H1 (cell line): ENCODE measurements around the gene MTX1. TPM values are rescaled to one million over a fixed set of nuclear protein-coding genes. Genes with fewer than 3 reads are reported as not detected.

Source experiments
- CTCF ChIA-PET: fragments of 300-600 bp; sonication (Branson Sonifier 250); formaldehyde crosslinking; loops from one replicate; lab custom pipeline; 2021; ENCODE audit not compliant: partially characterized antibody; lab: Charles Lee
- POLR2A ChIA-PET: fragments of 300-600 bp; sonication (Branson Sonifier 250); formaldehyde crosslinking; loops from one replicate; lab custom pipeline; 2021; ENCODE audit warnings: inconsistent platforms; ENCODE audit not compliant: partially characterized antibody; lab: Charles Lee
- DNase-seq, 2 experiments: peaks; one replicate each; pipeline versions ENCODE4 v3.0.0 to v3.0.0-alpha.2; 2010 to 2022; ENCODE audit warnings: low spot score in 2 of 2, low read depth in 1 of 2, mixed read lengths in 1 of 2
- FAIRE-seq: peaks from 2 replicates; lab custom pipeline; 2011; peaks lifted over from hg19 to GRCh38; lab: Jason Lieb, UNC
- H2AFZ ChIP-seq: 2 replicates; pipeline ENCODE4 v1.8.1; 2012; ENCODE audit warnings: low read length, inconsistent platforms
- H2AK5ac ChIP-seq: 2 replicates; pipeline ENCODE4 v1.6.1; 2013; ENCODE audit warnings: low read depth, low read length
- H2BK120ac ChIP-seq: replicated peaks from 2 replicates; pipeline ENCODE3; 2013; ENCODE audit warnings: low read depth, low read length, inconsistent platforms
- H2BK12ac ChIP-seq: 2 replicates; pipeline ENCODE4 v1.6.1; 2013; ENCODE audit warnings: low read depth, low read length
- H2BK15ac ChIP-seq: 2 replicates; pipeline ENCODE4 v1.6.1; 2013; ENCODE audit warnings: low read length
- H2BK20ac ChIP-seq: 2 replicates; pipeline ENCODE4 v1.6.1; 2013; ENCODE audit warnings: low read length
- H2BK5ac ChIP-seq: 2 replicates; pipeline ENCODE4 v1.6.1; 2013; ENCODE audit warnings: low read depth, low read length
- H3K14ac ChIP-seq: 2 replicates; pipeline ENCODE4 v1.6.1; 2013; ENCODE audit warnings: inconsistent platforms; ENCODE audit not compliant: insufficient read length
- H3K18ac ChIP-seq: 2 replicates; pipeline ENCODE4 v1.6.1; 2013; ENCODE audit warnings: low read length; ENCODE audit errors: extremely low read depth
- H3K23ac ChIP-seq: 2 replicates; pipeline ENCODE4 v1.6.1; 2013; ENCODE audit warnings: inconsistent platforms; ENCODE audit not compliant: insufficient read length
- H3K23me2 ChIP-seq: 2 replicates; pipeline ENCODE4 v1.6.1; 2013; ENCODE audit warnings: low read depth, low read length
- H3K27ac ChIP-seq: 2 replicates; pipeline ENCODE4 v1.6.1; 2011; ENCODE audit warnings: low read depth, low read length, inconsistent platforms
- H3K27me3 ChIP-seq, 4 experiments: replicated peaks in 1 of 4; 1 replicate in 1 of 4; 2 replicates in 3 of 4; pipeline versions ENCODE4 v1.6.1 to v1.8.1; 2011 to 2013; ENCODE audit warnings: low read length in 3 of 4, mild to moderate bottlenecking in 3 of 4, inconsistent platforms in 2 of 4, mixed read lengths in 2 of 4, moderate library complexity in 1 of 4; ENCODE audit not compliant: control insufficient read depth in 3 of 4, insufficient read depth in 3 of 4; ENCODE audit errors: extremely low read depth in 1 of 4
- H3K36me3 ChIP-seq, 4 experiments: 2 replicates each; pipeline versions ENCODE4 v1.6.1 to v1.8.1; 2011 to 2013; ENCODE audit warnings: mild to moderate bottlenecking in 4 of 4, low read length in 3 of 4, moderate library complexity in 2 of 4, control low read depth in 1 of 4, inconsistent platforms in 1 of 4; ENCODE audit not compliant: insufficient read depth in 4 of 4, control insufficient read depth in 2 of 4
- H3K4ac ChIP-seq: replicated peaks from 2 replicates; pipeline ENCODE3; 2013; ENCODE audit warnings: low read length, low read depth, mixed read lengths, inconsistent platforms; ENCODE audit not compliant: insufficient read length
- H3K4me1 ChIP-seq, 4 experiments: replicated peaks in 1 of 4; 1 replicate in 1 of 4; 2 replicates in 3 of 4; pipeline versions ENCODE4 v1.6.1 to v1.8.1; 2011 to 2013; ENCODE audit warnings: low read length in 3 of 4, inconsistent platforms in 2 of 4, mixed read lengths in 1 of 4; ENCODE audit not compliant: insufficient read depth in 4 of 4, control insufficient read depth in 3 of 4
- H3K4me2 ChIP-seq, 2 experiments: 2 replicates each; pipeline versions ENCODE4 v1.6.1 to v1.8.1; 2011 to 2013; ENCODE audit warnings: low read depth in 2 of 2, low read length in 2 of 2, control low read depth in 1 of 2, inconsistent platforms in 1 of 2, mild to moderate bottlenecking in 1 of 2; ENCODE audit not compliant: insufficient read depth in 1 of 2
- H3K4me3 ChIP-seq, 4 experiments: fragments of 200-600, 300-600 bp in 1 of 4; sonication (generic), shearing (Covaris generic), sonication (Bioruptor Twin) in 1 of 4; 2 replicates each; pipeline versions ENCODE4 v1.5.1 to v1.8.1; 2011 to 2016; ENCODE audit warnings: low read length in 4 of 4, low read depth in 3 of 4, control low read depth in 2 of 4, inconsistent platforms in 2 of 4, mild to moderate bottlenecking in 2 of 4, mixed read lengths in 1 of 4, moderate library complexity in 1 of 4; ENCODE audit not compliant: insufficient read depth in 2 of 4; ENCODE audit errors: extremely low read depth in 1 of 4
- H3K56ac ChIP-seq: replicated peaks from 2 replicates; pipeline ENCODE3; 2013; ENCODE audit warnings: low read depth, mild to moderate bottlenecking, mixed read lengths, low read length, inconsistent platforms; ENCODE audit not compliant: insufficient read length
- H3K79me1 ChIP-seq: 2 replicates; pipeline ENCODE4 v1.6.1; 2013; ENCODE audit warnings: low read depth, low read length, control low read depth
- H3K79me2 ChIP-seq, 2 experiments: 2 replicates each; pipeline versions ENCODE4 v1.6.1 to v1.8.1; 2012 to 2013; ENCODE audit warnings: low read length in 2 of 2, mild to moderate bottlenecking in 2 of 2, inconsistent platforms in 1 of 2; ENCODE audit not compliant: insufficient read depth in 2 of 2, control insufficient read depth in 1 of 2
- H3K9ac ChIP-seq, 4 experiments: replicated peaks in 1 of 4; 1 replicate in 1 of 4; 2 replicates in 3 of 4; pipeline versions ENCODE4 v1.6.1 to v1.8.1; 2011 to 2013; ENCODE audit warnings: low read depth in 3 of 4, low read length in 3 of 4, control low read depth in 2 of 4, mild to moderate bottlenecking in 2 of 4, moderate library complexity in 2 of 4, inconsistent platforms in 1 of 4; ENCODE audit errors: extremely low read depth in 1 of 4
- H3K9me3 ChIP-seq, 2 experiments: 2 replicates each; pipeline versions ENCODE4 v1.6.1 to v1.8.1; 2012 to 2013; ENCODE audit warnings: mild to moderate bottlenecking in 2 of 2, moderate library complexity in 2 of 2, control low read depth in 1 of 2, inconsistent platforms in 1 of 2, low read depth in 1 of 2, low read length in 1 of 2, mixed read lengths in 1 of 2; ENCODE audit not compliant: insufficient read depth in 2 of 2
- H4K20me1 ChIP-seq, 2 experiments: replicated peaks in 1 of 2; 2 replicates each; pipeline versions ENCODE3 to v1.8.1; 2011 to 2013; ENCODE audit warnings: inconsistent platforms in 2 of 2, low read length in 2 of 2, mild to moderate bottlenecking in 1 of 2; ENCODE audit not compliant: insufficient read depth in 2 of 2, control insufficient read depth in 1 of 2
- H4K5ac ChIP-seq: 2 replicates; pipeline ENCODE4 v1.6.1; 2013; ENCODE audit warnings: low read length, low read depth, mixed read lengths, inconsistent platforms; ENCODE audit not compliant: insufficient read length
- H4K8ac ChIP-seq: 2 replicates; pipeline ENCODE4 v1.8.0; 2013; ENCODE audit warnings: mild to moderate bottlenecking, moderate library complexity, low read length, inconsistent platforms; ENCODE audit not compliant: insufficient read depth; ENCODE audit errors: extremely low read depth
- H4K91ac ChIP-seq: replicated peaks from 2 replicates; pipeline ENCODE3; 2013; ENCODE audit warnings: low read length, mixed read lengths, inconsistent platforms; ENCODE audit not compliant: insufficient read length
- FOSL1 ChIP-seq: IDR thresholded peaks from 2 replicates; pipeline ENCODE4 v1.6.1; 2011; ENCODE audit warnings: mild to moderate bottlenecking, low read depth, low read length, moderate library complexity; ENCODE audit not compliant: insufficient read depth
- PHF8 ChIP-seq: fragments of 200-600 bp; sonication (generic); conservative IDR thresholded peaks from 2 replicates; pipeline ENCODE4 v1.7.1; 2012; ENCODE audit warnings: low read depth, mild to moderate bottlenecking, inconsistent platforms, low read length, moderate library complexity
- POLR2A ChIP-seq, 2 experiments: IDR thresholded peaks; 1 replicate in 1 of 2; 2 replicates in 1 of 2; pipeline ENCODE4 v1.6.1; 2011; ENCODE audit warnings: low read depth in 2 of 2, low read length in 2 of 2, mild to moderate bottlenecking in 2 of 2; ENCODE audit errors: control extremely low read depth in 1 of 2
- POLR2AphosphoS5 ChIP-seq: IDR thresholded peaks from 2 replicates; pipeline ENCODE4 v1.6.1; 2011; ENCODE audit warnings: low read depth, low read length
- WGBS, 2 experiments: shearing (Covaris generic) in 1 of 2; methylation state at CpG; one replicate each; pipeline versions ENCODE4 v1.1.6 to v1.1.7; 2013 to 2015; ENCODE audit warnings: low lambda C conversion rate in 2 of 2, mixed read lengths in 2 of 2, inconsistent platforms in 1 of 2, low coverage in 1 of 2, missing lambda C conversion rate in 1 of 2; ENCODE audit not compliant: insufficient replicate concordance in 2 of 2, insufficient coverage in 1 of 2, insufficient read length in 1 of 2; ENCODE audit errors: extremely low coverage in 1 of 2, missing lambda C conversion rate in 1 of 2; 5-methylcytosine and 5-hydroxymethylcytosine counted together
- polyA plus RNA-seq, 7 experiments: library from polyadenylated mRNA; depleted of rRNA in 3 of 7; stranded (reverse) in 5 of 7; unstranded in 2 of 7; fragments of >200 nt in 5 of 7; fragments of 200-250 nt in 2 of 7; gene quantifications; 1 replicate in 5 of 7; 2 replicates in 1 of 7; 4 replicates in 1 of 7; pipeline versions ENCODE4 v1.2.1 to v1.2.3, GENCODE V29; 2011 to 2013; ENCODE audit warnings: missing spikeins in 2 of 7, mixed read lengths in 2 of 7
- total RNA-seq: library from RNA; stranded (reverse); fragmentation: NEBNext Ultra II Directional; extraction: Animal tissue kit (Norgen Biotek cat#: 25700); gene quantifications from 2 replicates; pipeline ENCODE4 v1.2.1, GENCODE V29; 2021
- TF ChIP-seq, protein P1 (sequence below): IDR thresholded peaks from 2 replicates; pipeline ENCODE4 v1.6.1; 2012; ENCODE audit warnings: low read length, inconsistent platforms

Gene MTX1
- total and polyA plus RNA-seq, 2 of the 8 experiments (the other 6 are each of a cell fraction or from before 2014, with no cell fraction given) = 47.9 to 131 TPM

- ChIA-PET CTCF (interaction anchor here (0.9 to 1.8 kb wide), 4 partner anchors 9 to 48 kb away, joined by 3 to 8 read pairs (median 6); no protein-coding TSS in a partner anchor), POLR2A (interaction anchor here (0.9 to 19.4 kb wide), 13 partner anchors 6 to 230 kb away, joined by 3 to 512 read pairs (median 5); partner anchors contain the start of genes ENTREP3, KRTCAP2 and TRIM46)
- no peak overlapping the region for H3K14ac ChIP-seq
- FAIRE-seq (no peak), DNase-seq (no peak)
- no peak overlapping the region for H3K4me3 ChIP-seq
- H2BK5ac ChIP-seq = no peak overlapping the region
- H3K56ac ChIP-seq = no peak overlapping the region
- H2BK15ac ChIP-seq = no peak overlapping the region
- H2BK120ac ChIP-seq = no peak overlapping the region
- H3K9me3 ChIP-seq = no peaks in the 10 kb centered on the region
- no peak overlapping the region for H3K27ac ChIP-seq
- H2AK5ac ChIP-seq = no peak overlapping the region
- H3K79me2 ChIP-seq = peaks cover 0 to 14% of the 10 kb centered on the region in 2 experiments; a peak in 2 of 4 replicates
- no peak overlapping the region; the same call in 1 of the 2 replicates for H4K8ac ChIP-seq
- H3K9ac ChIP-seq = no peak overlapping the region
- H4K91ac ChIP-seq = no peak overlapping the region
- no peak overlapping the region for H4K5ac ChIP-seq
- H3K4me2 ChIP-seq = no peak overlapping the region
- H2BK12ac ChIP-seq = no peak overlapping the region
- TF ChIP-seq, protein P1, sequence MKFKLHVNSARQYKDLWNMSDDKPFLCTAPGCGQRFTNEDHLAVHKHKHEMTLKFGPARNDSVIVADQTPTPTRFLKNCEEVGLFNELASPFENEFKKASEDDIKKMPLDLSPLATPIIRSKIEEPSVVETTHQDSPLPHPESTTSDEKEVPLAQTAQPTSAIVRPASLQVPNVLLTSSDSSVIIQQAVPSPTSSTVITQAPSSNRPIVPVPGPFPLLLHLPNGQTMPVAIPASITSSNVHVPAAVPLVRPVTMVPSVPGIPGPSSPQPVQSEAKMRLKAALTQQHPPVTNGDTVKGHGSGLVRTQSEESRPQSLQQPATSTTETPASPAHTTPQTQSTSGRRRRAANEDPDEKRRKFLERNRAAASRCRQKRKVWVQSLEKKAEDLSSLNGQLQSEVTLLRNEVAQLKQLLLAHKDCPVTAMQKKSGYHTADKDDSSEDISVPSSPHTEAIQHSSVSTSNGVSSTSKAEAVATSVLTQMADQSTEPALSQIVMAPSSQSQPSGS = no peak
- TF ChIP-seq POLR2A (IDR thresholded peaks at IDR 0.05; ENCODE audit: control extremely low read depth in 1 of 2, low read depth in 2 of 2, low read length in 2 of 2) (peak in 1 of 2 experiments; percentile 83; a peak in 2 of 3 replicates), POLR2AphosphoS5 (peak; percentile 80), PHF8 (no peak), FOSL1 (no peak)
- H3K23ac ChIP-seq = no peak overlapping the region
- peaks cover 0 to 17% (median 11%) of the 10 kb centered on the region in 4 experiments; a peak in 6 of 7 replicates for H3K4me1 ChIP-seq
- peaks cover 40 to 70% (median 58%) of the 10 kb centered on the region in 4 experiments for H3K36me3 ChIP-seq
- WGBS, 2 experiments = 95% methylated on average over 7 of the region's 7 CpGs; no CpG with 5 or more reads in 1 of the 2 experiments
- no peak overlapping the region for H3K18ac ChIP-seq
- H4K20me1 ChIP-seq = peaks cover 17 to 43% of the 10 kb centered on the region in 2 experiments
- no peak overlapping the region for H2BK20ac ChIP-seq
- H3K79me1 ChIP-seq = peaks cover 14% of the 10 kb centered on the region
- no peaks in the 10 kb centered on the region; a peak in 1 of 7 replicates for H3K27me3 ChIP-seq
- H2AFZ ChIP-seq = no peak overlapping the region
- H3K4ac ChIP-seq = no peak overlapping the region
- H3K23me2 ChIP-seq = no peaks in the 10 kb centered on the region
Observed at GRCh38 chr1:155202198-155202597, 6.3 kb upstream of the MTX1 start.
